Loucy (cell line): ENCODE results near the gene CBARP.

Experiments used
- CTCF ChIP-seq: fragments of 200-600 bp; sonication (generic); conservative IDR thresholded peaks from 2 replicates; pipeline ENCODE4 v1.5.1; 2014; ENCODE audit warnings: mild to moderate bottlenecking, antibody characterized with exemption, low read length
- EZH2phosphoT487 ChIP-seq: fragments of 200-600 bp; IDR thresholded peaks from 2 replicates; pipeline ENCODE4 v1.6.1; 2018; ENCODE audit warnings: antibody characterized with exemption, mild to moderate bottlenecking, moderate library complexity, borderline replicate concordance

- TF ChIP-seq CTCF (no peak), EZH2phosphoT487 (no peak)
Observed at GRCh38 chr19:1283207-1283916, 45.6 kb upstream of the CBARP start.
